H9 (cell line): ENCODE data around the gene POC1B. TPM values are rescaled to one million over a fixed set of nuclear protein-coding genes. Genes with fewer than 3 reads are reported as not detected.

ENCODE experiments used
- DNase-seq: peaks from one replicate; pipeline ENCODE4 v3.0.0-alpha.2; 2017
- H2AFZ ChIP-seq: one replicate; pipeline ENCODE4 v1.6.1; 2013; ENCODE audit warnings: mild to moderate bottlenecking, low read length, control low read depth, moderate library complexity
- H2AK5ac ChIP-seq: 2 replicates; pipeline ENCODE4 v1.6.1; 2013; ENCODE audit warnings: low read length, control low read depth, mixed read lengths; ENCODE audit not compliant: insufficient read length
- H2BK120ac ChIP-seq: one replicate; pipeline ENCODE4 v1.6.1; 2013; ENCODE audit warnings: low read depth, mild to moderate bottlenecking, low read length, control low read depth, inconsistent platforms; ENCODE audit not compliant: poor library complexity, severe bottlenecking
- H2BK12ac ChIP-seq: 2 replicates; pipeline ENCODE4 v1.6.1; 2013; ENCODE audit warnings: low read length, control low read depth, mixed read lengths, low read depth; ENCODE audit not compliant: insufficient read length
- H2BK15ac ChIP-seq: 2 replicates; pipeline ENCODE4 v1.6.1; 2013; ENCODE audit warnings: low read depth, low read length, control low read depth
- H2BK20ac ChIP-seq: one replicate; pipeline ENCODE4 v1.6.1; 2013; ENCODE audit warnings: low read depth, mild to moderate bottlenecking, low read length, control low read depth, inconsistent platforms; ENCODE audit not compliant: poor library complexity, severe bottlenecking
- H2BK5ac ChIP-seq: 2 replicates; pipeline ENCODE4 v1.6.1; 2013; ENCODE audit warnings: low read length, control low read depth, mixed read lengths; ENCODE audit not compliant: insufficient read length
- H3K14ac ChIP-seq: 2 replicates; pipeline ENCODE4 v1.6.1; 2013; ENCODE audit warnings: low read length, control low read depth; ENCODE audit not compliant: insufficient read depth
- H3K18ac ChIP-seq: 2 replicates; pipeline ENCODE4 v1.6.1; 2013; ENCODE audit warnings: low read depth, mild to moderate bottlenecking, mixed read lengths, low read length, control low read depth; ENCODE audit not compliant: insufficient read length
- H3K23ac ChIP-seq: 2 replicates; pipeline ENCODE4 v1.6.1; 2013; ENCODE audit warnings: low read length, control low read depth, mixed read lengths, low read depth; ENCODE audit not compliant: insufficient read length
- H3K23me2 ChIP-seq: 2 replicates; pipeline ENCODE4 v1.6.1; 2013; ENCODE audit warnings: low read depth, mild to moderate bottlenecking, mixed read lengths, low read length, control low read depth; ENCODE audit not compliant: insufficient read length, poor library complexity, severe bottlenecking
- H3K27ac ChIP-seq: 2 replicates; pipeline ENCODE4 v1.5.1; 2013; ENCODE audit warnings: low read length, control low read depth, mixed read lengths, low read depth; ENCODE audit not compliant: insufficient read length
- H3K27me3 ChIP-seq: 2 replicates; pipeline ENCODE4 v1.6.1; 2013; ENCODE audit warnings: low read length, control low read depth, inconsistent platforms; ENCODE audit not compliant: insufficient read depth
- H3K4ac ChIP-seq: 2 replicates; pipeline ENCODE4 v1.6.1; 2013; ENCODE audit warnings: low read depth, mild to moderate bottlenecking, control low read depth, inconsistent platforms, low read length, moderate library complexity
- H3K4me1 ChIP-seq: 2 replicates; pipeline ENCODE4 v1.6.1; 2013; ENCODE audit warnings: low read length, control low read depth, inconsistent platforms; ENCODE audit not compliant: insufficient read depth
- H3K4me2 ChIP-seq: 2 replicates; pipeline ENCODE4 v1.6.1; 2013; ENCODE audit warnings: low read length, control low read depth, mixed read lengths; ENCODE audit not compliant: insufficient read length, insufficient read depth
- H3K56ac ChIP-seq: 2 replicates; pipeline ENCODE4 v1.6.1; 2013; ENCODE audit warnings: low read depth, mild to moderate bottlenecking, mixed read lengths, low read length, control low read depth; ENCODE audit not compliant: insufficient read length
- H3K79me1 ChIP-seq: 2 replicates; pipeline ENCODE4 v1.6.1; 2013; ENCODE audit warnings: low read depth, mild to moderate bottlenecking, moderate library complexity, low read length, control low read depth, inconsistent platforms; ENCODE audit not compliant: insufficient read depth, poor library complexity, severe bottlenecking
- H3K79me2 ChIP-seq: 2 replicates; pipeline ENCODE4 v1.6.1; 2013; ENCODE audit warnings: low read length, control low read depth, inconsistent platforms; ENCODE audit not compliant: insufficient read depth
- H3K9ac ChIP-seq: 2 replicates; pipeline ENCODE4 v1.6.1; 2013; ENCODE audit warnings: low read length, control low read depth, mixed read lengths; ENCODE audit not compliant: insufficient read length; ENCODE audit errors: extremely low read depth
- H3K9me3 ChIP-seq: one replicate; pipeline ENCODE4 v1.6.1; 2013; ENCODE audit warnings: low read depth, low read length, inconsistent platforms; ENCODE audit not compliant: control insufficient read depth
- H3T11ph ChIP-seq: one replicate; pipeline ENCODE4 v1.6.1; 2013; ENCODE audit warnings: mild to moderate bottlenecking, low read length, control low read depth, inconsistent platforms
- H4K20me1 ChIP-seq: one replicate; pipeline ENCODE4 v1.6.1; 2013; ENCODE audit not compliant: control insufficient read depth, insufficient read length, insufficient read depth
- H4K5ac ChIP-seq: 2 replicates; pipeline ENCODE4 v1.6.1; 2013; ENCODE audit warnings: low read depth, mild to moderate bottlenecking, mixed read lengths, low read length, control low read depth; ENCODE audit not compliant: insufficient read length
- H4K8ac ChIP-seq: replicated peaks from 2 replicates; pipeline ENCODE4 v1.6.1; 2013; ENCODE audit warnings: low read length, control low read depth, mixed read lengths, low read depth; ENCODE audit not compliant: insufficient read length
- H4K91ac ChIP-seq: 2 replicates; pipeline ENCODE4 v1.6.1; 2013; ENCODE audit warnings: low read depth, mild to moderate bottlenecking, moderate library complexity, mixed read lengths, low read length, control low read depth; ENCODE audit not compliant: insufficient read length
- H3K27ac Mint-ChIP-seq, 3 experiments: 2 replicates in 2 of 3; 3 replicates in 1 of 3; pipeline ENCODE4 v1.8.0; 2020 to 2021; ENCODE audit warnings: mixed read lengths in 3 of 3, mild to moderate bottlenecking in 1 of 3, moderate library complexity in 1 of 3
- H3K27me3 Mint-ChIP-seq: 2 replicates; pipeline ENCODE4 v1.8.0; 2021; ENCODE audit warnings: low read depth, mild to moderate bottlenecking, moderate library complexity, mixed read lengths
- H3K36me3 Mint-ChIP-seq, 3 experiments: 2 replicates in 2 of 3; 3 replicates in 1 of 3; pipeline ENCODE4 v1.8.0; 2020 to 2021; ENCODE audit warnings: low read depth in 3 of 3, mixed read lengths in 3 of 3; ENCODE audit not compliant: insufficient read depth in 1 of 3
- H3K4me1 Mint-ChIP-seq, 2 experiments: 2 replicates each; pipeline ENCODE4 v1.8.0; 2020; ENCODE audit warnings: mixed read lengths in 2 of 2
- H3K4me3 Mint-ChIP-seq, 2 experiments: 2 replicates in 1 of 2; 3 replicates in 1 of 2; pipeline ENCODE4 v1.8.0; 2020 to 2021; ENCODE audit warnings: mild to moderate bottlenecking in 2 of 2, mixed read lengths in 2 of 2, moderate library complexity in 1 of 2
- H3K9me3 Mint-ChIP-seq, 2 experiments: 2 replicates in 1 of 2; 3 replicates in 1 of 2; pipeline ENCODE4 v1.8.0; 2020; ENCODE audit warnings: mild to moderate bottlenecking in 2 of 2, mixed read lengths in 2 of 2, moderate library complexity in 1 of 2
- CTCF ChIP-seq: fragments of 200-600 bp; sonication (generic); conservative IDR thresholded peaks from 3 replicates; pipeline ENCODE4 v1.8.0; 2021; ENCODE audit warnings: antibody characterized with exemption, mild to moderate bottlenecking
- WGBS: extraction: QIAGEN DNeasy Blood & Tissue Kit; methylation state at CpG from one replicate; pipeline ENCODE4 v1.1.7; 2013; ENCODE audit warnings: missing lambda C conversion rate, low lambda C conversion rate, mixed read lengths; ENCODE audit not compliant: insufficient read length; ENCODE audit errors: extremely low coverage; 5-methylcytosine and 5-hydroxymethylcytosine counted together
- total RNA-seq: library from RNA; stranded (reverse); gene quantifications from 2 replicates; pipeline ENCODE4 v1.2.1, GENCODE V29; 2021

POC1B gene
- total RNA-seq, 1 experiment from 2014 or later = 12.5 TPM

GRCh38 chr12:89476904-89477595 is 48.8 kb downstream of the POC1B start:
- Histone ChIP-seq H3K79me1 (no peaks in the 10 kb centered on the region), H2BK15ac (no peak overlapping the region), H2AFZ (no peak overlapping the region), H3K79me2 (no peaks in the 10 kb centered on the region), H2BK120ac (no peak overlapping the region), H2BK20ac (no peak overlapping the region), H4K20me1 (no peaks in the 10 kb centered on the region), H2AK5ac (no peak overlapping the region), H3K27ac (no peak overlapping the region), H2BK5ac (no peak overlapping the region), H3T11ph (no peak overlapping the region), H3K18ac (no peak overlapping the region), H3K4ac (no peak overlapping the region), H3K23me2 (no peaks in the 10 kb centered on the region), H3K4me2 (no peak overlapping the region), H3K23ac (no peak overlapping the region), H3K14ac (no peak overlapping the region), H3K9me3 (no peaks in the 10 kb centered on the region), H4K8ac (no peak overlapping the region), H2BK12ac (no peak overlapping the region), H3K27me3 (no peaks in the 10 kb centered on the region), H3K9ac (no peak overlapping the region), H3K4me1 (no peaks in the 10 kb centered on the region), H4K5ac (no peak overlapping the region), H3K56ac (no peak overlapping the region), H4K91ac (no peak overlapping the region)
- no CpG with 5 or more reads among the region's 4 CpGs for WGBS
- H3K4me1 Mint-ChIP-seq = no peaks in the 10 kb centered on the region
- H3K36me3 Mint-ChIP-seq = no peaks in the 10 kb centered on the region
- no peak overlapping the region for H3K4me3 Mint-ChIP-seq
- TF ChIP-seq CTCF = no peak
- no peak for DNase-seq
- H3K27ac Mint-ChIP-seq = no peak overlapping the region
- no peaks in the 10 kb centered on the region for H3K9me3 Mint-ChIP-seq
- H3K27me3 Mint-ChIP-seq = no peaks in the 10 kb centered on the region
